NCI-H524 treated with DMSO at 0.1 percent for 48 hours (cell line): Measurements from ENCODE around the gene RGS12.
"Not testable (repeated sequence)": the region's sequence is repeated elsewhere in the genome, so short reads cannot be mapped to it uniquely, and the experiment has no call there.

Source experiments
- DNase-seq: peaks from one replicate; lab custom pipeline; 2025; lab: John Stamatoyannopoulos, UW

The RGS12 gene

GRCh38 chr4:3297066-3297859, 4.4 kb downstream of the RGS12 start:
- DNase-seq, result no peak

- no peak for DNase-seq
Measured at GRCh38 chr4:3299122-3299975, 6.5 kb downstream of the RGS12 start.

- DNase-seq, result no peak
Measured at GRCh38 chr4:3299976-3300671, 7.3 kb downstream of the RGS12 start.

- DNase-seq, result not testable (repeated sequence)
Measured at GRCh38 chr4:3300882-3301281, 8.1 kb downstream of the RGS12 start.

GRCh38 chr4:3301450-3302172, 8.8 kb downstream of the RGS12 start:
- DNase-seq, result no peak

- no peak for DNase-seq
Measured at GRCh38 chr4:3302173-3302785, 9.5 kb downstream of the RGS12 start.

- DNase-seq, result no peak
Measured at GRCh38 chr4:3302786-3303564, 10.2 kb downstream of the RGS12 start.

GRCh38 chr4:3303565-3303824, 10.7 kb downstream of the RGS12 start:
- no peak for DNase-seq

- no peak for DNase-seq
Measured at GRCh38 chr4:3303923-3304710, 11.3 kb downstream of the RGS12 start.

GRCh38 chr4:3304831-3305609, 12.2 kb downstream of the RGS12 start:
- DNase-seq, result no peak

GRCh38 chr4:3305610-3306371, 13.0 kb downstream of the RGS12 start:
- peak; percentile 67 for DNase-seq

GRCh38 chr4:3306450-3306849, 13.6 kb downstream of the RGS12 start:
- DNase-seq, result no peak

GRCh38 chr4:3307060-3307459, 14.2 kb downstream of the RGS12 start:
- no peak for DNase-seq

GRCh38 chr4:3307486-3307885, 14.7 kb downstream of the RGS12 start:
- no peak for DNase-seq

- peak; percentile 7 for DNase-seq
Measured at GRCh38 chr4:3307891-3308575, 15.2 kb downstream of the RGS12 start.

GRCh38 chr4:3308691-3309090, 15.9 kb downstream of the RGS12 start:
- no peak for DNase-seq

GRCh38 chr4:3310301-3311094, 17.7 kb downstream of the RGS12 start:
- DNase-seq, result no peak
